K562 (cell line): Measurements from ENCODE around the gene MEP1B. TPM values are rescaled to one million over a fixed set of nuclear protein-coding genes. Genes with fewer than 3 reads are reported as not detected.
"Not testable (repeated sequence)": the region's sequence is repeated elsewhere in the genome, so short reads cannot be mapped to it uniquely, and the experiment has no call there.

Experiments used
- ATAC-seq: fragments of 200-7000 bp; cut with Tn5 transposase; 3 replicates; pipeline ENCODE4 v1.9.1; 2020; ENCODE audit warnings: moderate library complexity
- BruUV-seq: library from RNA; stranded (reverse); fragments of 400-500 nt; replicated peaks from 2 replicates; lab custom pipeline; 2021; lab: Mats Ljungman, UMichigan
- CTCF ChIA-PET: fragments of 300-600 bp; formaldehyde crosslinking; extraction: SDS; loops from one replicate; lab custom pipeline; 2021; ENCODE audit warnings: low intra/inter-chr PET ratio; lab: Yijun Ruan, JAX
- POLR2A ChIA-PET: fragments of 300-600, 350-650 bp; sonication (Branson Sonifier 250); formaldehyde crosslinking; extraction: SDS; loops from one replicate; lab custom pipeline; 2021; ENCODE audit warnings: antibody characterized with exemption, inconsistent platforms; lab: Yijun Ruan, JAX
- DNase-seq, 4 experiments: peaks; one replicate each; pipeline versions ENCODE4 v3.0.0 to v3.0.0-alpha.2; 2011 to 2018; ENCODE audit warnings: low spot score in 3 of 4, mixed read lengths in 3 of 4; ENCODE audit errors: extremely low read depth in 1 of 4
- FAIRE-seq: peaks from 2 replicates; lab custom pipeline; 2011; peaks lifted over from hg19 to GRCh38; lab: Jason Lieb, UNC
- H2AFZ ChIP-seq: 2 replicates; pipeline ENCODE4 v1.6.0; 2011; ENCODE audit warnings: low read depth, low read length, control low read depth, inconsistent platforms
- H3K27ac ChIP-seq: fragments of 200-600 bp; 3 replicates; pipeline ENCODE4 v1.8.0; 2011; ENCODE audit warnings: low read depth, mild to moderate bottlenecking, control low read depth, inconsistent platforms, low read length, moderate library complexity, mixed read lengths; ENCODE audit errors: extremely low read depth
- H3K27me3 ChIP-seq, 2 experiments: fragments of 300-600 bp in 1 of 2; 2 replicates in 1 of 2; 3 replicates in 1 of 2; pipeline versions ENCODE4 v1.6.0 to v1.8.0; 2011; ENCODE audit warnings: inconsistent platforms in 2 of 2, low read length in 2 of 2, mild to moderate bottlenecking in 1 of 2, mixed read lengths in 1 of 2, moderate library complexity in 1 of 2; ENCODE audit not compliant: control insufficient read depth in 2 of 2, insufficient read depth in 2 of 2
- H3K36me3 ChIP-seq: fragments of 300-600 bp; 3 replicates; pipeline ENCODE4 v1.8.0; 2011; ENCODE audit warnings: mild to moderate bottlenecking, low read length, inconsistent platforms; ENCODE audit not compliant: control insufficient read depth, insufficient read depth
- H3K4me1 ChIP-seq, 2 experiments: fragments of 200-600 bp in 1 of 2; replicated peaks in 1 of 2; 2 replicates in 1 of 2; 3 replicates in 1 of 2; pipeline versions ENCODE4 v1.5.1 to v1.8.0; 2011; ENCODE audit warnings: inconsistent platforms in 2 of 2, low read length in 2 of 2, mild to moderate bottlenecking in 1 of 2, mixed read lengths in 1 of 2, moderate library complexity in 1 of 2; ENCODE audit not compliant: control insufficient read depth in 2 of 2, insufficient read depth in 2 of 2
- H3K4me2 ChIP-seq: 2 replicates; pipeline ENCODE4 v1.6.1; 2011; ENCODE audit warnings: low read length, control low read depth, inconsistent platforms, mixed read lengths; ENCODE audit not compliant: insufficient read depth
- H3K4me3 ChIP-seq: fragments of 200-600 bp; sonication (generic), shearing (Covaris generic); 2 replicates; pipeline ENCODE4 v1.5.1; 2016; ENCODE audit warnings: control low read depth, inconsistent platforms
- H3K79me2 ChIP-seq: fragments of 200-600 bp; 3 replicates; pipeline ENCODE4 v1.8.0; 2011; ENCODE audit warnings: low read length, inconsistent platforms; ENCODE audit not compliant: control insufficient read depth, insufficient read depth
- H3K9ac ChIP-seq, 2 experiments: 2 replicates each; pipeline versions ENCODE4 v1.6.0 to v1.6.1; 2011; ENCODE audit warnings: low read depth in 2 of 2, low read length in 2 of 2, control low read depth in 1 of 2, inconsistent platforms in 1 of 2, mild to moderate bottlenecking in 1 of 2, mixed read lengths in 1 of 2; ENCODE audit not compliant: insufficient read depth in 1 of 2
- H3K9me1 ChIP-seq: one replicate; pipeline ENCODE4 v1.6.0; 2011; ENCODE audit warnings: inconsistent platforms, mild to moderate bottlenecking, low read length, moderate library complexity; ENCODE audit not compliant: control insufficient read depth, insufficient read depth
- H3K9me3 ChIP-seq: replicated peaks from 2 replicates; pipeline ENCODE4 v1.5.1; 2011; ENCODE audit warnings: low read depth, low read length, inconsistent platforms; ENCODE audit not compliant: control insufficient read depth, insufficient read depth
- H4K20me1 ChIP-seq: replicated peaks from 2 replicates; pipeline ENCODE4 v1.6.1; 2011; ENCODE audit warnings: low read length, inconsistent platforms, mixed read lengths; ENCODE audit not compliant: control insufficient read depth, insufficient read depth
- ARID3A ChIP-seq: IDR thresholded peaks from 2 replicates; pipeline ENCODE4 v1.6.1; 2012; ENCODE audit warnings: low read depth, low read length, improper control_type of control experiment, borderline replicate concordance
- ARID4B ChIP-seq: sonication (generic); formaldehyde crosslinking; IDR thresholded peaks from 2 replicates; pipeline ENCODE4 v1.8.0; 2022; ENCODE audit warnings: mild to moderate bottlenecking, missing genetic modification reagents
- ELF4 ChIP-seq: fragments of 450-650 bp; formaldehyde crosslinking; IDR thresholded peaks from 2 replicates; pipeline ENCODE4 v1.4.0; 2022; ENCODE audit warnings: missing genetic modification characterization
- PPARD ChIP-seq: fragments of 250-450 bp; sonication (Bioruptor Pico); IDR thresholded peaks from 2 replicates; pipeline ENCODE4 v1.8.0; 2022; ENCODE audit warnings: inconsistent platforms, mild to moderate bottlenecking, moderate library complexity
- RAD21 ChIP-seq, 2 experiments: fragments of 250-450 bp in 1 of 2; fragments of 450-650 bp in 1 of 2; sonication (Bioruptor Pico) in 1 of 2; formaldehyde crosslinking in 1 of 2; IDR thresholded peaks in 1 of 2; conservative IDR thresholded peaks in 1 of 2; 2 replicates each; pipeline versions ENCODE4 v1.4.0 to v1.8.0; 2020 to 2022; ENCODE audit warnings: mild to moderate bottlenecking in 2 of 2, moderate library complexity in 1 of 2
- SETDB1 ChIP-seq: IDR thresholded peaks from one replicate; pipeline ENCODE4 v1.6.1; 2012; ENCODE audit warnings: low read length, control low read depth, inconsistent platforms
- TCF7 ChIP-seq: sonication (generic); IDR thresholded peaks from 2 replicates; pipeline ENCODE4 v1.6.1; 2016; ENCODE audit warnings: antibody characterized with exemption, borderline replicate concordance
- ZNF785 ChIP-seq: fragments of 250-450 bp; sonication (Bioruptor Pico); IDR thresholded peaks from 2 replicates; pipeline ENCODE4 v1.4.0; 2020; ENCODE audit warnings: mild to moderate bottlenecking
- WGBS: fragments of 100-300 bp; shearing (Covaris generic); methylation state at CpG from one replicate; pipeline ENCODE4 v1.1.6; 2016; ENCODE audit warnings: low coverage, mixed read lengths; ENCODE audit not compliant: insufficient coverage; ENCODE audit errors: missing lambda C conversion rate; 5-methylcytosine and 5-hydroxymethylcytosine counted together
- in situ Hi-C: fragments of 300-500 bp; cut with MboI; formaldehyde crosslinking; loops from 4 replicates; pipeline ENCODE4 v1.15.0; 2018; ENCODE audit warnings: inconsistent platforms, mixed read lengths
- intact Hi-C: fragments of 100-400 bp; cut with micrococcal nuclease; formaldehyde crosslinking; loops from 2 replicates; pipeline ENCODE4 v1.14.2; 2022
- polyA plus RNA-seq, 8 experiments: library from polyadenylated mRNA; depleted of rRNA in 4 of 8; stranded (reverse) in 5 of 8; unstranded in 3 of 8; fragments of >200 nt; fragmentation: Nextera tagmentation in 2 of 8; fragmentation: Illumina TruSeq in 1 of 8; extraction: Ambion mirVana in 2 of 8; extraction: Trizol in 1 of 8; gene quantifications; 2 replicates each; pipeline versions ENCODE4 v1.2.1 to v1.2.3, GENCODE V29; 2011 to 2014; ENCODE audit warnings: inconsistent platforms in 1 of 8, missing spikeins in 1 of 8
- total RNA-seq, 7 experiments: library from RNA; depleted of rRNA in 6 of 7; stranded (reverse); fragments of >200 nt in 6 of 7; fragmentation: Illumina TruSeq in 2 of 7; extraction: Trizol in 2 of 7; gene quantifications; 2 replicates each; pipeline versions ENCODE4 v1.2.1 to v1.2.3, GENCODE V29; 2011 to 2021; ENCODE audit warnings: low replicate concordance in 1 of 7

MEP1B gene
- total and polyA plus RNA-seq, 9 of the 15 experiments (the other 6 are each of a cell fraction or from before 2014, with no cell fraction given) = 0.03 to 0.11 TPM; not detected in 7

GRCh38 chr18:32158108-32158624 lies 31.7 kb upstream of the MEP1B start (continued):
- peak; percentile 77 to 94 for TF ChIP-seq RAD21 (CRISPR knock-in tag; conservative IDR thresholded peaks at IDR 0.05 in 1 of 2, IDR thresholded peaks at IDR 0.05 in 1 of 2)
- no peak for TF ChIP-seq TCF7
- no peak for TF ChIP-seq ELF4 (CRISPR knock-in tag)
- TF ChIP-seq ZNF785 (CRISPR knock-in tag) = no peak
- TF ChIP-seq SETDB1 = peak; percentile 41
- no peak for TF ChIP-seq ARID4B (CRISPR knock-in tag)
- 0 out of 2 replicates have a peak, but pooled peaks have one; percentile 9 for TF ChIP-seq ARID3A
- TF ChIP-seq PPARD (CRISPR knock-in tag) = no peak
- TF ChIP-seq, all 486 proteins: peak for 15

GRCh38 chr18:32158631-32159030 lies 31.2 kb upstream of the MEP1B start:
- BruUV-seq, H4K20me1 ChIP-seq, H3K4me3 ChIP-seq, H3K27ac ChIP-seq, H3K9ac ChIP-seq, H3K79me2 ChIP-seq, H3K4me2 ChIP-seq, H3K27me3 ChIP-seq, ATAC-seq, H3K4me1 ChIP-seq, H3K9me3 ChIP-seq, H3K9me1 ChIP-seq, in situ Hi-C loops, H3K36me3 ChIP-seq, DNase-seq, FAIRE-seq, H2AFZ ChIP-seq: not testable (repeated sequence)
- POLR2A ChIA-PET = interaction anchor here (1.2 kb wide), 1 partner anchor 20 kb away, joined by 3 read pairs; no protein-coding TSS in a partner anchor
- intact Hi-C loops = loop anchor here (1.0 to 10.0 kb wide), 4 partner anchors 114 to 391 kb away; partner anchors contain the start of gene GAREM1
- WGBS = 15% methylated on average over 9 of the region's 9 CpGs
- CTCF ChIA-PET = interaction anchor here (1.0 to 1.5 kb wide), 3 partner anchors 390 to 393 kb away, joined by 3 to 9 read pairs (median 4); no protein-coding TSS in a partner anchor
